ENCODE data around the gene KRTAP3-3. TPM values are rescaled to one million over a fixed set of nuclear protein-coding genes. Genes with fewer than 3 reads are reported as not detected.

Gene KRTAP3-3
- total and polyA plus RNA-seq, 2 of the 8 experiments (the other 6 are each of a cell fraction or from before 2014, with no cell fraction given) = not detected

DNA sequence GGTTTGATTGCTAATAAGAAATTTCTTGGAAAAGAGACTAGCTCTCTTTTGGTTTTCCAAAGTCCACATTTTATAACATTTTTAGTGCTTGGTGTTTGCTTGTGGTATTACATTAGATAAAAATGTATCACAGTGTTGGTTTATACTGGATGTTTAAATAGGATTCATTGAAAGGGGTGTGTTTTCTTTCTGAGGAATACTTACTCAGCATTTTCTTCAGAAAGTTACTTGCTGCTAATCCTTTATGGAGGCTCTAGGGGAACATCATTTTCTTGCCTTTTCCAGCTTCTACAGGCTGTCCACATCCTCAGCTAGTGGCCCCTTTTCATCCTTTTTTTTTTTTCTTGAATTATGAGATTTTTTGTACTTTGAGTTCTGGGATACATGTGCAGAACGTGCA is 26.4 kb downstream of the KRTAP3-3 start:
- H4K5ac ChIP-seq (ENCODE audit: insufficient read length, low read depth, low read length) = no peak overlapping the region
- no peaks in the 10 kb centered on the region for H3K79me2 ChIP-seq (ENCODE audit: control insufficient read depth in 1 of 2, insufficient read depth in 2 of 2, low read length in 2 of 2)
- no peak overlapping the region for H4K8ac ChIP-seq (ENCODE audit: extremely low read depth, insufficient read depth, low read length)
- ChIA-PET CTCF (ENCODE audit: partially characterized antibody) (interaction anchor here (1.0 kb wide), 1 partner anchor 12 kb away, joined by 4 read pairs; no protein-coding TSS in a partner anchor), POLR2A (ENCODE audit: partially characterized antibody) (no interaction called here)
- no peak overlapping the region for H2BK15ac ChIP-seq (ENCODE audit: low read length)
- no peak overlapping the region for H2BK12ac ChIP-seq (ENCODE audit: low read depth, low read length)
- H3K23ac ChIP-seq (ENCODE audit: insufficient read length) = no peak overlapping the region
- H3K4me3 ChIP-seq (ENCODE audit: extremely low read depth in 1 of 4, insufficient read depth in 2 of 4, low read depth in 3 of 4, low read length in 4 of 4) = no peak overlapping the region
- no peak overlapping the region for H2BK5ac ChIP-seq (ENCODE audit: low read depth, low read length)
- no peaks in the 10 kb centered on the region for H3K36me3 ChIP-seq (ENCODE audit: control insufficient read depth in 2 of 4, insufficient read depth in 4 of 4, low read length in 3 of 4)
- no peaks in the 10 kb centered on the region for H3K27me3 ChIP-seq (replicated peaks in 1 of 4; ENCODE audit: control insufficient read depth in 3 of 4, extremely low read depth in 1 of 4, insufficient read depth in 3 of 4, low read length in 3 of 4)
- H3K79me1 ChIP-seq (ENCODE audit: low read depth, low read length) = no peaks in the 10 kb centered on the region
- FAIRE-seq (no peak), DNase-seq (ENCODE audit: low read depth in 1 of 2, low spot score in 2 of 2) (no peak)
- H2AFZ ChIP-seq (ENCODE audit: low read length) = no peak overlapping the region
- H3K4me1 ChIP-seq (replicated peaks in 1 of 4; ENCODE audit: control insufficient read depth in 3 of 4, insufficient read depth in 4 of 4, low read length in 3 of 4) = no peaks in the 10 kb centered on the region
- H3K23me2 ChIP-seq (ENCODE audit: low read depth, low read length) = no peaks in the 10 kb centered on the region
- H3K18ac ChIP-seq (ENCODE audit: extremely low read depth, low read length) = no peak overlapping the region
- H3K9me3 ChIP-seq (ENCODE audit: insufficient read depth in 2 of 2, low read depth in 1 of 2, low read length in 1 of 2) = no peaks in the 10 kb centered on the region
- H3K27ac ChIP-seq (ENCODE audit: low read depth, low read length) = no peak overlapping the region
- no peak overlapping the region for H3K9ac ChIP-seq (replicated peaks in 1 of 4; ENCODE audit: extremely low read depth in 1 of 4, low read depth in 3 of 4, low read length in 3 of 4)
- no peak overlapping the region for H2BK20ac ChIP-seq (ENCODE audit: low read length)
- TF ChIP-seq KDM1A (IDR thresholded peaks at IDR 0.05; ENCODE audit: borderline replicate concordance, low read length) (no peak), MAFK (IDR thresholded peaks at IDR 0.05; ENCODE audit: low read depth, low read length) (peak; percentile 41; the same call in 1 of the 2 replicates)
- no peaks in the 10 kb centered on the region for H4K20me1 ChIP-seq (replicated peaks in 1 of 2; ENCODE audit: control insufficient read depth in 1 of 2, insufficient read depth in 2 of 2, low read length in 2 of 2)
- 86% methylated on average over 1 of the region's 1 CpG; no CpG with 5 or more reads in 1 of the 2 experiments for WGBS, 2 experiments (ENCODE audit: extremely low coverage in 1 of 2, insufficient coverage in 1 of 2, insufficient read length in 1 of 2, insufficient replicate concordance in 2 of 2, low coverage in 1 of 2, low lambda C conversion rate in 2 of 2, missing lambda C conversion rate in 1 of 2)
- no peak overlapping the region for H3K4me2 ChIP-seq (ENCODE audit: insufficient read depth in 1 of 2, low read depth in 2 of 2, low read length in 2 of 2)
- H2AK5ac ChIP-seq (ENCODE audit: low read depth, low read length) = no peak overlapping the region
- no peak overlapping the region for H3K4ac ChIP-seq (replicated peaks; ENCODE audit: insufficient read length, low read depth, low read length)
- no peak overlapping the region for H2BK120ac ChIP-seq (replicated peaks; ENCODE audit: low read depth, low read length)
- H3K14ac ChIP-seq (ENCODE audit: insufficient read length) = no peak overlapping the region
- H4K91ac ChIP-seq (replicated peaks; ENCODE audit: insufficient read length, low read length) = no peak overlapping the region
- H3K56ac ChIP-seq (replicated peaks; ENCODE audit: insufficient read length, low read depth, low read length) = no peak overlapping the region
